GM21360 (cell line): ENCODE data around the gene SLC25A41.
A peak's percentile ranks its signal among the peaks of the same experiment; 100 is the strongest.
"Not testable (repeated sequence)": the region's sequence is repeated elsewhere in the genome, so short reads cannot be mapped to it uniquely, and the experiment has no call there.

Experiments
- ATAC-seq: cut with Tn5 transposase; IDR thresholded peaks from one replicate; pipeline ENCODE4 v1.9.1; 2021; ENCODE audit warnings: mild to moderate bottlenecking, moderate library complexity; ENCODE audit not compliant: unreplicated experiment

SLC25A41 gene

DNA sequence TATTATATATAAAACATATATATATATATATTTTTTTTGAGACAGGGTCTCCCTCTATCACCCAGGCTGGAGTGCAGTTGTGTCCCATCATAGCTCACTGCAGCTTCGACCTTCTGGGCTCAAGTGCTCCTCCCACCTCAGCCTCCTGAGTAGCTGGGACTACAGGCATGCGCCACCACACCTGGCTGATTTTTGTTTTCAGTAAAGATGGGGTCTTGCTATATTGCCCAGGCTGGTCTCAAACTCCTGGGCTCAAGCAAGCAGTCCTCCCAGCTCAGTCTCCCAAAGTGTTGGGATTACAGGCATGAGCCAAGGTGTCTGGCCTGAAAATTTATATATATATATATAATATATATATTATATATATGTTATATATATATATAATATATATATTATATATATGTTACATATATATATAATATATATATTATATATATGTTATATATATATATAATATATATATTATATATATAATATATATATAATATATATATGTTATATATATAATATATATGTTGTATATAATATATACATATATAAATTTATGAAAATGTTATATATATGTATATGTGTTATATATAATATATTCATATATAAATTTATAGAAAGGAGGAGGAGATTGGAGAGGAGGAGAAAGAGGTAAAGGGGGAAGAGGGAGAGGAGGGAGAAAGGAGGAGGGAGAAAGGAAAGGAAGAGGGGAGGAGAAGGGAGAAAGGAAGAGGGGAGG lies 4.7 kb downstream of the SLC25A41 start:
- ATAC-seq = not testable (repeated sequence)

DNA sequence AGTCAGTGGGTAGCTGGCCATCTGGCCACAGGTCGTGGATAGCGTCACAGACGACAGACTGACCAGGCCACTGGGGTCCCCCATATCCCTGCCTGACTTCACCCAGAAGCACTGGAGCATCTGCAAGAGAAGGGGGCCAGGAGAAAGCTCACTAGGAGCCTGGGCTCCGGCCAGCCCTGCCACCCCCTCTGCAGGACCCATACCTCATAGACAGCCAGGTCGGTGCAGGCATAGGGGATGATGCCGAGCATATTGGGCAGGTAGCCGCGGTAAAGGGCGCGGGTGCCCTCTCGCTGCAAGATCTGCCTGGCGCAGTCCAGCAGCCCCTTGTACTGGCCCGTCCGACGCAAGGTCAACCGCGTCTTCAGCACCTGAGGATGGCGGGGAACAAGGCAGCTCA lies 6.4 kb downstream of the SLC25A41 start:
- ATAC-seq = no peak

DNA sequence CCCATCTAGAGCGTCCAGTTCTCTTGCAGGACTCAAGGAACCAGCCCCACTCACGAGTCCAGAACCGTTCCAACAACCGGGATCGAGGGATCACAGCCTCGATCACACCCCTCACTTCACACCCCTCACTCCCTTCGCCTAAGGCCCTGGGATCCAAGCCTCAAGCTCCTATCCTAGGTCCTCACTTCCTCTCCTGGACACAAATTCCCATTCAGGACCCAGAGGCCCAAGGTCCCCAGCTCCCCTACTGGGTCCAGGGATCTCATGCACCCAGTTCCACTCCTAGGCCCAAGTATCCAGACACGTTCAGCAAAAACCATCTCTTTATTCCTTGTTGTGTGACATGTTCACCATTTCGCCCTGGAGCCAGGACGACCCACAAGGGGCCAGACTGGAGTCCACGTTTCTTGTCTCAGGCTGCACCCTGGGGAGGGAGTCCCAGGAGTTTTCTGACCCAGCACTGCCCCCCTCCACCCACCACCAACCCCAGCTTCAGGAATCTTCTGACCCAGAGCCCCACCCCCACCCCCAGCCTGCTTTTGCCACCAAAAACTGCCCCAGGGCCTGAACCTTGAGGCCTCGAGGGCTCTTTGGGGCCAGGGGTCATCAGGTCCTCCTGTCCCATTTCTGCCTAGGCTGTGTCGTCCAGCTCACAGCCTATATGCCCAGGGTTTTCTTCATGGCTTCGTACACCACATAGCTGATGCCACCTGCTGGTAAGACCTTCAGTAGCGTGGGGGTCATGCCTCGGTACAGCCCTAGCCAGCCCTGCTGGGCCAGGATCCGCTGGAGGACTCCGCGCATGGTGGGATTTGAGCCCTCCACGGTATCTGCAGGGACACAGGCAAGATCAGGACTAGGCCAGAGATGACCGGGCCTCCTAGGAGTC lies 7.6 kb downstream of the SLC25A41 start:
- no peak for ATAC-seq

DNA sequence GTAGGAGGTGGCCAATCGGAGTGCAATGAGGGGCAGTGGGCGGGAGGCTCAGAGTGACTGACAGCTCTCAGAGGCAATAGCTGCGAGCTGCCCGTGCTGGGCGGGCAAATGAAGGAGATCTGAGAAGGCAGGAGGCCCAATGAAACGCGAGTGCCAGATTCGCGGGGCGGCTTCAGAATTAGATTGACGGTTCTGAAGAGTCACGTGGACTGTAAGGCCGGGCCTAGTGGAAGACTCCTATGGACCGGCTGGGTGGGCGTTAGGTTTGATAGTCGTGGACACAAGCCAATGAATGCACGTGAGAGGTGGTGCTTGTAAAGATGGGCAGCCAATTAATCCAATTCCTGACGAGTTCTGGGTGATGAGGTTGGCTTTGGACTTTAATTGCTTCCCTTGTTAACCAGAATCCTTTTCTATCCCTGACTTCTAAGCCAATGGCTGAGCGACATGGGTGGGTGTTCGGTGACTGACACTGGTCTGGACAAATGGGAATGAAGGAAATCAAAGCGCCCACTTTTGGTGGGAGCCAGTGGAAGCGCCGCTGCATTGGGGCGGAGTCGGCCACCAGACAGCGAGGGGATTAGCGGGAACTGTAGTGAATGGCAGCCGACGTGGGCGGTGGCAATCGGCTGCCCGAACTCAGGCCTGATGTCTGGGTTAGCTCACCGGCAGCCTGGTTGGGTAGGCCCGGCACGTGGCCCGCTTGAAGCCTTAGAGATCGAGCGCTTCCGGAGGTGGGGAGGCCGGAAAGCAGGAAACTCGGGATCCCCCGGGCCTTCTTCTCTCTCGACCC lies 8.4 kb downstream of the SLC25A41 start:
- peak; percentile 81 for ATAC-seq

DNA sequence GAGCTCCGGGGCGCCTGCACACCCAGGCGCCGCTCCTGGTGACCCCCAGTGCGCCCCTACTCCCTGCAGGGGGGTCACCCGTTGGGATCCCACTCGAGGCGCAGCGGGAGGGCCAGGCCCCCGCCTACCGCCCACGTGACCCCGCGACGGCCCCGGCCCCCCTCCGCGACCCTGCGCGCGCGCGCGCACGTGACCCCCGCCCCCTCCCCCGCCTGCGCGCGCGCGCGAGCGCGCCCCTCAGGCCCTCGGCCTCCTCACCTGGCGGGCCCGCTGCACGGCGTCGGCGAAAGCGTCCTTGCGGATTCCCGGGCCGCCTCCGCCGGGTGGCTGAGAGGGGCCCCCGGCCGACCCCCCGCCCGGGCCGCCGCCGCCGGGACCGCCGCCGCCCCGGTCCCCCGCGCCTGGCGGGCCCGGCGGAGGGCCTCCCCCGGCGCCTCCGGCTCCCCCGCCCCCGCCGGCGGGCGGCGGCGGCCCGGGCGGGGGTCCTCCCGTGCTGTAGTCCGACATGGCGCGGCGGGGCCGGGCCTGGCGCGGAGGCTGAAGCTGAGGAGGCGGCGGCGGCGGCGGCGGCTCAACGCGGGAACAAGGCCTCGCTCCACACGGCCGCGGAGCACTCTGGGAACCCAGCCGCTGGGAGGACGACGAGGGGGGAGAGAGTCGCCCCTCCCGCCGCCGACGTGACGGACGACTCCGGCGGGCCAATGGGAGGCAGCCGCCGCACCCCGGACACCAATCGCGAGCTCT lies 9.2 kb downstream of the SLC25A41 start, which contains the start of gene KHSRP:
Gene KHSRP (minus strand): TSS at position 617 of the 744 bp plus-strand sequence. CDS start 110 bp downstream, at position 507.
- no peak for ATAC-seq

DNA sequence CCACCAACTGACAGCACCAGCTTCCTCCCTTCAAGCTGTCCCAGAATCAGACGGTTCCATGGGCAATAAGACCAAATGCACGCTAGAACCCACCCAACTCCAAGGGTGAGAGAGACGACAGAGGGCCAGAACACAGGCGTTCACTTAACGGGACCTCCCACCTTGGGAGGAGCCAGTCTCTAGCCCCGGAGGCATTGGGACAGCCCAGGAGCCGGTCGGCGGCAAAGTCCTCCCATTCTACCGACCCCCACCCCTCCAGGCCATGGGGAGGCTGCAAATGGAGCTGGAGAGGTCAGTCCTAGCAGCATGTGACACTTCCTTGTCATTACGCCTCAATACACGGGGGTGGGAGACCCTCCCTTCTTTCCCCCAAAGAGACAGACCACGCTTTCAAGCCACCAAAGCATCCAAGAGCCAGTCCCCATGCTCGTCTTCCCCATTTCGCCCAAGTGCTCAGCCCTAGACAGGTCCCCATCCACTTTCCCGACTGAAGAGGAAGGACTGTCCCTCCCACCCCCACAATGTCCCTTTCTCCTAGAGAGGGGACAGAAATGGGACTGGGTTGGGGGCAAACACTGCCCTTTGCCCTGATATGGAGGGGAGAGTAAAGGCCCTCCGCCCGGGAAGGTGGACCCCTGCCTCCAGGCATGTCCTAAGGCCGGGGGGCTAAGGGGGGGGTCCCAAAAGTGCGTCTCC lies 9.9 kb downstream of the SLC25A41 start:
- ATAC-seq = no peak

DNA sequence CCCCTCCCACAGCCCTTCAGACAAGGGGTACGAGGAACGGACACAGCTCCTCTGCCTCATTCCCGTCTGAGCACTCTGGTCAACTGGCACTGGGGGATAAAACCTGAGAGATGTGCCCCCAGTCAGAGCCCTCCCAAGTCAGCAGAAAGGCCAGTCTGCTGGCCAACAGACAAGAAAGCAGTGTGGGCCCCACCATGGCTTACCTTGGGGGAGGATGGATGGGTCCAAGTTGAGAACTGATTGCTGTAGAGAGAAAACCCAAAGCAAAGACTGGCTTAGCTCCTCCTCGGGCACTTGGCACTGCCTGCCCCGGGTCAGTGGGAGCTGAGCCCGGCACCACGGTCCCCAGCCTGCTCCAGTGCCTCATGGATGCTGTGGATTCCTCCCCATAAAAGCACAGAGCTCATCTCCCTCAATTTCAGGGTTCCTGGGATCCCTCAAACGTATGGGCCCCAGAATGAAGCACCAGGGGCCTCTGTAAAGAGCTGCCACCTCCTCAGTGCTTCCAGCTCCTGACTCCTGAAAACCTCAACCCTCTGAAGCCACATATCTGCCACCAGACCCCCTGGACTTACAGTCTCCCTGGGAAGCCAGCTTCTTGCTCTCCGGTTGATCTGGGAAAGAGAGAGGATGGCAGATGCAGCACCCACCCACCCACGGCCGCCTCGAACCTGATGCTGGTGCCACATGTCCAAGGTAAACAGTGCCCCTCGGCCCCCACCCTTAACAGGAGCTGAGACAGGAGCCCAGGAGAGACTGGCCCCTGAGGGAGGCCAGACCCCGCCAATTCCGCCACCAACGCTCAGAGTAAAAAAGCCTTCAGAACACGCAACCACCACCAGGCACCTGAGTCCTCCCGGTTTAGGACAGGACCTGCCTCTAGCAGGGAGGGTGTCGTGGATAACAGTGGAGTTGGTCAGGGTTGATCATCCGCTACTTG lies 12.2 kb downstream of the SLC25A41 start:
- no peak for ATAC-seq

DNA sequence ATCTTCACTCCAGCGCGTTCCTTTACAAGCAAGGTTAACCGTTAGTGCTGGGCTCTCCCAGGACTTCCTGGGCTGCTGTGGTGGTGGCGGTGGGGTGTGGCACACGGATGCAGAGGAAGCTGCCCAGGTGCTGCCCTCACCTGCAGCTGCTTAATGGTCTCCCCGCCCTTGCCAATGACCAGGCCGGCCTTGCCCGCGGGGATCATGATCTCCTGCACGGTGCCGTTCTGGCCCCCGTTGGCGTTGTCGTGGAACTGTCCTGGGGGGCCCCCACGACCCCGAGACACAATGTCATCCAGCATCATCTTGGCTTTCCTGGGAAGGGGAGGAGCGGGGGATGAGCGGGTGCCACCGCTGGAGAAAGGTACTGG lies 15.0 kb downstream of the SLC25A41 start:
- no peak for ATAC-seq

DNA sequence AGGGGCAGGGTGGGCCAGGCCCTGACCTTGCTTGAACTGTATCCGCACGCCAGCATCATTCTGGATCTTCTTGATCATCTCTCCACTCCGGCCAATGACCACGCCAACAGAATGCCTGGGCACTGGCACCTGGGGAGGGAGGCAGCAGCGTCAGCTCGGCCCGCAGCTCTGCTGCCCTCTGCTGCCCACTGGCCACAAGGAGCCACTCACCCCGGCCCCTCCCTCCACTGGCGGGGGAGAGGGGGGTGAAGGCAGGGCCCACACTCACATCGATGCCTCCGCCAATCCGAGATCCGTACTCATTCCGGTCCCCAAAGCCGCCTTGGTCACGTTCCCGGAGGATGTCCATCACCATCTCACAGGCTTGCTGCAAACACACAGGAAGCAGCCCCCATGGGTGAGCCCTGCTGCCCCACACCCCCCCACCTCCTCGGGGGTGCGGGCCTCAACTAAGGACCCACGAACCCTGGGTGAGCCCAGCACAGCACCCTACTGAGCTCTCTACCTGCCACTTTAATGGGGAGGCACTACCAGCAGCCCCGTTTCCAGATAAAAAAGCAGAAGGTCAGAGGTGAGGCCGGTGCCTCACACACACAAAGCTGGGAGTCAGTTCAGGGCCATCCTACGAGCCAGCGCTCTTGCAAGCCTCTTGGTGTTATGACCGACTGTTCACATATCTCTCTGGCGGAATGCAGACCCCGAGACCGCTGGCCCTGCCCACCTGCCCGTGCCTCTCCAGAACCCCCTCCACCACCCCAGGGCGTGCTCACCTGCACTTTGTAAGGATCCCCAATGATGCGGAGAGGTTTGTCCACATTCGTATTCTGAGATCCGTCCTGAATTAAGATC lies 15.6 kb downstream of the SLC25A41 start:
- no peak for ATAC-seq

DNA sequence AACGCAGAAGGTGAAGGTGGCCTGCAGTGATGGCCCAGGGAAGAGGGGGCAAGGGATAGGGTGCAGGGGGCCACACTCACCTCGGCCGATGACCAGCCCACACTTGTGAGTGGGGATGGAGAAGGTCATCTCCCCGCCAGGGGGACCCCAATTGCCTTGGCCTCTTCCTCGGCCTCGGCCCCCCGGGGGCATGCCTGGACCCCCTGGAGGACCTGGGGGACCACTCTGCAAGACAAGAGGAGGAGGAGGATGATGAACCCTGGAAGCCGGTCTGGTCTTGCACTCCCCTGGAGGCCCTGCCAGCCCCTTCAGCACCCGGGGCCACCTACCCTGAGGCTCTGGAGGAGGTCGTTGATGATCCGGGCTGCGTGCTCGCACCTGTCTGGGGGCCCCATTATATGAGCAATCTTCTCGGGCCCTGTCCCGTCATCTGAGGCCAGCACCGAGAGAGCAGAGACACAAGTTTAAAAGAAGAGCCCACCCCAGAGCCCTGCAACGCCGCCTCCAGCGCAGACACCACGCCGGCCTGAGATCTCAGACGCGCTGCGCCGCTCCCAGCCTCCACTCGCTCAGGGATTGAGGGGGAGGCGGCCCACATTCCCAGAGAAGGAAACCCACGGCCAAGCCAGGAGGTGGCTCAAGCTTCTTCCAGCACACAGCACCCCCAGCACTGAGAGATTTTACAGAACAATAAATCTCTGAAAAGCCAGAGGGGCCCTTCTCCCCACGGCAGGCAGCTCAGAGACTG lies 16.7 kb downstream of the SLC25A41 start:
- ATAC-seq = no peak

DNA sequence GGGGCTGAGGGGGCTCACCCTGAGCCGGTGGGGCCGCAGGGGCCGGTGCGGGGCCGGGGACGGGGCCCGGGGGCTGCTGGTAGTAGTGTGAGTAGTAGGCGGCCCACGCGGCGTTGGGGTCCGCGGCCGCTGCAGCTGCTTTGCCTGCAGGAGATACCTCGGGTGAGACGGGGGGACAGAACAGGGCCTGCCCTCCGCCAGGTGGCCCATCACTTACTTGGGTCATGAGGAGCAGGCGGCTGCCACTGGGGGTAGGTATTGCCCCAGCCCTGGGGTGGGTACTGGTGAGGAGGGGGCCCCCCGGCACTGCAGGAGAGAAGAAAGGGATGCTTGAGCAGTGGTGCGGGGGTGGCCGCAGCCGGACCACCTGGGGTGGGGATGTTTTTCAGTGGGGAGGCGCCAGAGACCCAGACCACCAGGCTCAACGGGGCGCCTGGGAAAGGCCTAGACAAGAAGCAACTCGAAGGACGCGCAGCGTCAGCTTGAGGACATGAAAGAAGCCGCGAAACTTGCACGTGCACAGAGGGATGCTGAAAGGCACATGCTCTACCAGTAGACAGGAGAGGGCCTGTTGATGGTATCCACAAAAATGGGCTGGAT lies 17.9 kb downstream of the SLC25A41 start:
- no peak for ATAC-seq

DNA sequence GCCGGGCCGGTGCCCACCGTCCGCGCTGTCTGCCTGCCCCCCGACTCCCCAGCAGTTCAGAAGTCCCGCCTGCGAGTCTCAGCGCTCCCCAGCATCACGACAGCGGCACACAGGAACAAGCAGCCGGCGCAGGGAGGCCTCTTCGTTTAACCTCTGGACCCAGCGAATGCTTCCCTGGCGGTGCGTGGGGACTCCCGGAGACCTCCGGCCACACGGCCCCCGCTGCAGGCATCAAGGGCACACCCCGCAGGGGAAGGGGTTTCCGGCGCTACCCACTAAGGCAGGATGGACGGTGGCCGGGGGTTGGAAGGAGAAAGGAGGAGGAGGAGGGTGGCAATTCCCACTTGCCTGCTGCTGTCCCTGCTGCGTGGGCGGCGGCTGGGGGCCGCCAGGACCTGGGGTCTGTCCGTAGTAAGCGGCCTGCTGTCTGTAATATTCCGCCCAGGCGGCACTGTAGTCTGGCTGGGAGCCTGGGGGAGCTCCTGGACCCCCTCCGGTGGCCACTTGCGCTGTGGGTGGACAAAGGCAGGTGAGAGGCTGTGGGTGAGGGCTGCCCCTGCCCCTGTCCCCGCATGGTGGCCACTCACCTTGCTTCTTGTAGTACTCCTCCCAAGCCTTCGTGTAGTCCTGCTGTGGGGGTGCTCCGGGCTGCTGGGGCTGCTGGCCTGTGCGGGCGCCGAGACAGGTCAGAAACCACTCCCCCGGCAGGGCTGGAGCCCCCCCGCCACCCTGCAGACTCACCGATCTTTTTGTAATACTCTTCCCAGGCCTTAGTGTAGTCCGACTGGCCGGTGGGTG lies 18.6 kb downstream of the SLC25A41 start:
- ATAC-seq = no peak

DNA sequence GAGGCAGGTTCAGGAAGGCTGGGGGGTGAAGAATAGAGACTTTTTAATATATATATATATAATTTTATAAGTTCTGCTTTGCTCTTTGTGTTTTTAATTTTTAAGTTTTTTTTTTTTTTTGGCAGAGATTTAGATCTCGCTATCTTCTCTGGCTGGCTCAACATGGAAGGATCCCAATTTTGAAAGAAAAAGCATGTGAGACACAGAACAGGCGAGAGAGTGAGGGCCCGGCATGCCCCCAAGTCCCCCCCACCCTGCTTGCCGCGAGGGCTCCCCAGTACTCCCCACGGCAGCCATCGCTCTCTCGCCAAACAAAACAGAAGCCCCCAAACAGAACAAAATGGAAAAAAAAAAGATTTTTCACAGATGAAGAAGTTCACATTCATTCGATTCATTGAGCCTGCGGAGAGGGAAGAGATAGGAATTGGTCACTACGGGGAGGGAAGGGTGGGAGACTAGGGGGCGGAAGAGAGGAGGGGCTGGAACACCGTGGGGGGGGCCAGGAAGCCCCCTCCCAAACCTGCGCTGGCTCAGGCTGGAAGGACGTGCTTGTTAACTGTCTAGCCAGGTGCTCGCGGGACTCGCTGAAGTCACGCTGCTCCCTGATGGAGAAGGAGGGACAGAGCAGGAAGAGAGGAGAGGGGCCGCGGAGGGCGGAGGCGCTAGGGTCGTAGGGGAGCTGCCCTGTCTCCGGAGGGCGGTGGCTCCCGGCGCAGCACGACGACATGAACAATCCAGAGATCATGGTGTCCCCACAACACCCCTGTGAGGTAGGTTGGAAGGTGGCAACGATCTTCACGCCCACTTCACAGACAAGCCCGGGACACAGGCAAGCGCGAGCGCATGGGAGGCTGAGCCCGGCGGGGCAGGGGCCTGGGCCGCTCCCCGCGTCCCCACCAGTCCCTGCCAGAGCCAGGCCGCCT lies 19.6 kb downstream of the SLC25A41 start:
- no peak for ATAC-seq

DNA sequence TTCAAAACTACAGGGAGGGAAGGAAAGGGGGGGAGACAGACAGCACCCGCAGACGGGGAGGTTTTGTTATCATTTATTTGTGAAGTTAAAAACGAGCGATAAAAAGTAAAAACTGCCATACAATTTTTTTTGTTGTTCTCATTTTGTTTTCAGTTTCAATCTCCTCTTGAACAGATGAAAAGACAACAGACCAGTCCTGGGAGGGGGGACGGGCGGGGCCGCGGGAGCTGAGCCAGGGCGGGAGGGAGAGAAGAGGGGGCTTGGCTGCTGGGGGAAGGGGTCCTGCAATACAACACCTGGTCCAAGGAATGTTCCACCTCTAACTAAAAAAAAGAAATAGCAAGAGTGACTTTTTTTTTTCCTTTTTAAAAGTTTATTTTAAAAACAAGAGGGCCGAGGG lies 20.3 kb downstream of the SLC25A41 start:
- no peak for ATAC-seq
